HepG2 (cell line): ENCODE results near the gene SNX15. TPM values are rescaled to one million over a fixed set of nuclear protein-coding genes. Genes with fewer than 3 reads are reported as not detected.

Experiments
- CREM ChIP-seq, 2 experiments: sonication (generic) in 1 of 2; formaldehyde crosslinking in 1 of 2; IDR thresholded peaks; 2 replicates each; pipeline versions ENCODE4 v1.4.0 to v1.6.1; 2016 to 2020; ENCODE audit warnings: antibody characterized with exemption in 1 of 2, mild to moderate bottlenecking in 1 of 2, missing genetic modification reagents in 1 of 2
- DNMT1 ChIP-seq: sonication (generic); formaldehyde crosslinking; IDR thresholded peaks from 2 replicates; pipeline ENCODE4 v1.5.1; 2020; ENCODE audit warnings: mild to moderate bottlenecking, missing genetic modification reagents
- FIP1L1 ChIP-seq: fragments of 200-400 bp; formaldehyde crosslinking; IDR thresholded peaks from 2 replicates; pipeline ENCODE4 v1.6.1; 2018; ENCODE audit warnings: low read depth, mild to moderate bottlenecking, low read length, moderate library complexity, borderline replicate concordance; ENCODE audit not compliant: insufficient read depth
- HIVEP1 ChIP-seq: sonication (generic); formaldehyde crosslinking; IDR thresholded peaks from 2 replicates; pipeline ENCODE4 v1.4.0; 2020; ENCODE audit warnings: mild to moderate bottlenecking, missing genetic modification reagents
- HMG20B ChIP-seq: conservative IDR thresholded peaks from 2 replicates; pipeline ENCODE4 v1.6.1; 2016; ENCODE audit warnings: missing genetic modification reagents, missing compliant biosample characterization
- HNRNPH1 ChIP-seq: fragments of 200-400 bp; formaldehyde crosslinking; optimal IDR thresholded peaks from 2 replicates; pipeline ENCODE3; 2017; ENCODE audit warnings: mild to moderate bottlenecking, low read depth, low read length
- JUND ChIP-seq: sonication (generic); formaldehyde crosslinking; IDR thresholded peaks from 2 replicates; pipeline ENCODE4 v1.8.0; 2022; ENCODE audit warnings: mild to moderate bottlenecking, missing genetic modification reagents
- KDM2A ChIP-seq: sonication (generic); formaldehyde crosslinking; IDR thresholded peaks from 2 replicates; pipeline ENCODE4 v1.4.0; 2020; ENCODE audit warnings: low read depth, missing genetic modification reagents, borderline replicate concordance
- KLF6 ChIP-seq: IDR thresholded peaks from 2 replicates; pipeline ENCODE4 v1.8.0; 2016; ENCODE audit warnings: missing biosample characterization, missing genetic modification reagents
- MAX ChIP-seq: IDR thresholded peaks from 2 replicates; pipeline ENCODE4 v1.6.1; 2012; ENCODE audit warnings: inconsistent platforms
- MIER2 ChIP-seq: IDR thresholded peaks from 2 replicates; pipeline ENCODE4 v1.6.1; 2016; ENCODE audit warnings: missing biosample characterization, missing genetic modification reagents
- MYC ChIP-seq: sonication (generic); formaldehyde crosslinking; IDR thresholded peaks from 2 replicates; pipeline ENCODE4 v1.9.0; 2021; ENCODE audit warnings: missing genetic modification reagents, borderline replicate concordance
- MYPOP ChIP-seq: sonication (generic); formaldehyde crosslinking; IDR thresholded peaks from 2 replicates; pipeline ENCODE4 v1.8.1; 2023; ENCODE audit warnings: mild to moderate bottlenecking, moderate library complexity, missing genetic modification reagents
- NKX3-1 ChIP-seq: sonication (generic); formaldehyde crosslinking; IDR thresholded peaks from 2 replicates; pipeline ENCODE4 v1.5.0; 2020; ENCODE audit warnings: missing genetic modification reagents
- POGZ ChIP-seq: sonication (generic); formaldehyde crosslinking; IDR thresholded peaks from 2 replicates; pipeline ENCODE4 v1.4.0; 2020; ENCODE audit warnings: mild to moderate bottlenecking, missing genetic modification reagents
- RBAK ChIP-seq: sonication (generic); formaldehyde crosslinking; IDR thresholded peaks from 2 replicates; pipeline ENCODE4 v1.5.1; 2020; ENCODE audit warnings: mild to moderate bottlenecking, missing genetic modification reagents
- RORA ChIP-seq: sonication (generic); formaldehyde crosslinking; IDR thresholded peaks from 2 replicates; pipeline ENCODE4 v1.5.0; 2020; ENCODE audit warnings: mild to moderate bottlenecking, missing genetic modification reagents, moderate library complexity
- SNAPC2 ChIP-seq: sonication (generic); formaldehyde crosslinking; IDR thresholded peaks from 2 replicates; pipeline ENCODE4 v1.8.1; 2022; ENCODE audit warnings: mild to moderate bottlenecking, missing genetic modification reagents
- SP4 ChIP-seq: sonication (generic); formaldehyde crosslinking; IDR thresholded peaks from 2 replicates; pipeline ENCODE4 v1.8.1; 2023; ENCODE audit warnings: mild to moderate bottlenecking, missing genetic modification reagents
- STAT5B ChIP-seq: sonication (generic); formaldehyde crosslinking; IDR thresholded peaks from 2 replicates; pipeline ENCODE4 v1.4.0; 2020; ENCODE audit warnings: missing genetic modification reagents
- TEAD2 ChIP-seq: sonication (generic); formaldehyde crosslinking; IDR thresholded peaks from 2 replicates; pipeline ENCODE4 v1.9.0; 2021; ENCODE audit warnings: missing genetic modification reagents
- ZNF124 ChIP-seq: sonication (generic); formaldehyde crosslinking; IDR thresholded peaks from 2 replicates; pipeline ENCODE4 v1.4.0; 2020; ENCODE audit warnings: missing genetic modification reagents
- ZNF18 ChIP-seq: sonication (generic); formaldehyde crosslinking; IDR thresholded peaks from 2 replicates; pipeline ENCODE4 v1.8.0; 2022; ENCODE audit warnings: mild to moderate bottlenecking, missing genetic modification reagents; ENCODE audit not compliant: insufficient replicate concordance
- ZNF331 ChIP-seq: sonication (generic); formaldehyde crosslinking; IDR thresholded peaks from 2 replicates; pipeline ENCODE4 v1.4.0; 2020; ENCODE audit warnings: missing genetic modification reagents
- ZNF552 ChIP-seq: sonication (generic); formaldehyde crosslinking; IDR thresholded peaks from 2 replicates; pipeline ENCODE4 v1.9.0; 2022; ENCODE audit warnings: missing genetic modification reagents, mild to moderate bottlenecking, borderline replicate concordance
- ZNF800 ChIP-seq: sonication (generic); formaldehyde crosslinking; IDR thresholded peaks from 2 replicates; pipeline ENCODE4 v1.4.0; 2020; ENCODE audit warnings: missing genetic modification reagents
- polyA plus RNA-seq, 8 experiments: library from polyadenylated mRNA; depleted of rRNA in 3 of 8; stranded (reverse) in 7 of 8; unstranded in 1 of 8; fragments of >200 nt; fragmentation: Illumina TruSeq in 4 of 8; extraction: Trizol in 4 of 8; gene quantifications; 2 replicates each; pipeline versions ENCODE4 v1.2.1 to v1.2.3, GENCODE V29; 2011 to 2016; ENCODE audit warnings: low read depth in 4 of 8, missing spikeins in 1 of 8, mixed read lengths in 1 of 8; ENCODE audit not compliant: insufficient read depth in 1 of 8
- total RNA-seq, 5 experiments: library from RNA; depleted of rRNA; stranded (reverse); fragments of >200 nt; fragmentation: Illumina TruSeq; extraction: Trizol; gene quantifications; 2 replicates each; pipeline ENCODE4 v1.2.3, GENCODE V29; 2016; ENCODE audit warnings: low read depth in 1 of 5
- TF ChIP-seq, protein P1 (sequence below): sonication (generic); formaldehyde crosslinking; conservative IDR thresholded peaks from 2 replicates; pipeline ENCODE4 v1.8.1; 2023; ENCODE audit warnings: missing genetic modification reagents

Gene SNX15
- total and polyA plus RNA-seq, 2 of the 13 experiments (the other 11 are each of a cell fraction or from before 2014, with no cell fraction given), result 19.1 to 22.6 TPM

- TF ChIP-seq MAX (peak; percentile 38; the same call in 1 of the 2 replicates), HNRNPH1 (no peak), KLF6 (CRISPR knock-in tag) (no peak), HMG20B (0 out of 2 replicates have a peak, but pooled peaks have one; percentile 20), MYC (CRISPR knock-in tag) (no peak), RORA (no peak), JUND (no peak), SNAPC2 (CRISPR knock-in tag) (no peak), SP4 (CRISPR knock-in tag) (0 out of 2 replicates have a peak, but pooled peaks have one; percentile 34), ZNF800 (CRISPR knock-in tag) (no peak), STAT5B (no peak), ZNF552 (no peak), POGZ (CRISPR knock-in tag) (no peak), ZNF18 (CRISPR knock-in tag) (no peak), TEAD2 (CRISPR knock-in tag) (no peak), RBAK (CRISPR knock-in tag) (no peak), MYPOP (CRISPR knock-in tag) (no peak), HIVEP1 (CRISPR knock-in tag) (no peak; the same call in 1 of the 2 replicates), NKX3-1 (no peak), ZNF124 (CRISPR knock-in tag) (no peak), DNMT1 (no peak), MIER2 (CRISPR knock-in tag) (peak; percentile 84), CREM (IDR thresholded peaks at IDR 0.05) (no peak), CREM (CRISPR knock-in tag; IDR thresholded peaks at IDR 0.05) (no peak), FIP1L1 (no peak), ZNF331 (CRISPR knock-in tag) (no peak), KDM2A (no peak)
- TF ChIP-seq, protein P1, sequence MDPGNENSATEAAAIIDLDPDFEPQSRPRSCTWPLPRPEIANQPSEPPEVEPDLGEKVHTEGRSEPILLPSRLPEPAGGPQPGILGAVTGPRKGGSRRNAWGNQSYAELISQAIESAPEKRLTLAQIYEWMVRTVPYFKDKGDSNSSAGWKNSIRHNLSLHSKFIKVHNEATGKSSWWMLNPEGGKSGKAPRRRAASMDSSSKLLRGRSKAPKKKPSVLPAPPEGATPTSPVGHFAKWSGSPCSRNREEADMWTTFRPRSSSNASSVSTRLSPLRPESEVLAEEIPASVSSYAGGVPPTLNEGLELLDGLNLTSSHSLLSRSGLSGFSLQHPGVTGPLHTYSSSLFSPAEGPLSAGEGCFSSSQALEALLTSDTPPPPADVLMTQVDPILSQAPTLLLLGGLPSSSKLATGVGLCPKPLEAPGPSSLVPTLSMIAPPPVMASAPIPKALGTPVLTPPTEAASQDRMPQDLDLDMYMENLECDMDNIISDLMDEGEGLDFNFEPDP (CRISPR knock-in tag), result 0 out of 2 replicates have a peak, but pooled peaks have one; percentile 51
Observed at GRCh38 chr11:65019824-65020223, 7.4 kb upstream of the SNX15 start (continued).
